Neural crest cell (in vitro differentiated cells): ENCODE data around the gene TICAM2. TPM values are rescaled to one million over a fixed set of nuclear protein-coding genes. Genes with fewer than 3 reads are reported as not detected.

Experiments
- DNase-seq: peaks from one replicate; pipeline ENCODE4 v3.0.0; 2021; ENCODE audit warnings: low read depth, mixed read lengths, low spot score
- H3K27ac Mint-ChIP-seq: one replicate; pipeline ENCODE4 v1.8.0; 2021; ENCODE audit warnings: mild to moderate bottlenecking, mixed read lengths; ENCODE audit not compliant: unreplicated experiment
- H3K27me3 Mint-ChIP-seq: 2 replicates; pipeline ENCODE4 v1.8.0; 2021; ENCODE audit warnings: low read depth, mild to moderate bottlenecking, mixed read lengths
- H3K36me3 Mint-ChIP-seq: 2 replicates; pipeline ENCODE4 v1.8.0; 2021; ENCODE audit warnings: low read depth, mild to moderate bottlenecking, mixed read lengths
- H3K4me1 Mint-ChIP-seq: 2 replicates; pipeline ENCODE4 v1.8.0; 2021; ENCODE audit warnings: mixed read lengths
- H3K4me3 Mint-ChIP-seq: one replicate; pipeline ENCODE4 v1.8.0; 2021; ENCODE audit warnings: mild to moderate bottlenecking, mixed read lengths
- H3K9me3 Mint-ChIP-seq: 2 replicates; pipeline ENCODE4 v1.8.0; 2021; ENCODE audit warnings: mixed read lengths
- CTCF ChIP-seq: fragments of 200-600 bp; sonication (generic); conservative IDR thresholded peaks from 2 replicates; pipeline ENCODE4 v1.5.0; 2021; ENCODE audit warnings: antibody characterized with exemption, mild to moderate bottlenecking
- total RNA-seq: library from RNA; stranded (reverse); gene quantifications from 2 replicates; pipeline ENCODE4 v1.2.1, GENCODE V29; 2021

Gene TICAM2
- total RNA-seq, 1 donor from 2014 or later: 1.9 TPM

DNA sequence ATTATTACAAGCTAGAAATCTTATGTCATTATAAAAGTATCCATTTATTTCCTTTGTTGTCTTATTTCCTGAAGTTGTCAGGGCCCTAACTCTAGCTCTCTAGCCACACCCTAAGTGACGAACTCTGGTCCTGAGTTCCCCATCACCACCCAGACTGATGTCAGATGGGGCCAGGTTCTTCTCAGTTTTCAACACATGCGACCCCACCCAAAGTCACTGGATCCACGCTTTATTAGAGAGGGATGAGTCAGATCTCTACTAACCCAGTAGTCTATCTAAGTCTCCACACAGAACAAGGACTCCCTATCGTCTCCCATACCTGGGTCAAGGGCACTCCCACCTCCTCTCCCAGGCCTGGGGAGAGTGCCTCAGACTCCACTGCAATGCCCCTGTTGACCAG lies 50.9 kb downstream of the TICAM2 start:
- Mint-ChIP-seq H3K4me1 (no peaks in the 10 kb centered on the region), H3K9me3 (no peaks in the 10 kb centered on the region), H3K27me3 (peaks cover 12% of the 10 kb centered on the region), H3K36me3 (no peaks in the 10 kb centered on the region), H3K4me3 (no peak overlapping the region), H3K27ac (no peak overlapping the region)
- DNase-seq: no peak
- no peak for TF ChIP-seq CTCF

DNA sequence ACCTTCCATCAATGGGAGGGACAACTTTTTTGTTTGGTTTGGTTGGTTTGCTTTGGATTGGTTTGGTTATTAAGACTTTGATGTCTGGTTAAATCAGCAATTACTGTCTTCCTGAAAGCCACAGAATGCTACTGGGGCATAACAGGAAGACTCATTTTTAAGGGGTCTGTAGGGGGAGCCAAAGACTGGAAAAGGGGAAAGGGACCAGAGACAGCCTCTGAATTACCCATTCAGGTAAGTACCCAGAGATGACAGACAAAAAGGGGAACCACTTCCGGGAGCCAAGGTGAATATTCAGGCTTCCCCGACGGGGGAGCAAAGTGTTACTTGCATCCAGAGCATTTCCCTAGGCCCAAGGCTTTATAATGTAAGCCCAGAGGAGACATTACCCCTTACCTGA lies 53.1 kb downstream of the TICAM2 start:
- Mint-ChIP-seq H3K36me3 (peaks cover 4% of the 10 kb centered on the region), H3K27me3 (peaks cover 12% of the 10 kb centered on the region), H3K9me3 (no peaks in the 10 kb centered on the region), H3K4me1 (no peaks in the 10 kb centered on the region), H3K27ac (no peak overlapping the region), H3K4me3 (peak overlapping the region; percentile 42)
- no peak for DNase-seq
- peak; percentile 38 for TF ChIP-seq CTCF

- no peak for DNase-seq
- no peak for TF ChIP-seq CTCF
- peaks cover 4% of the 10 kb centered on the region for H3K36me3 Mint-ChIP-seq
- peak overlapping the region; percentile 42 for H3K4me3 Mint-ChIP-seq
- H3K27ac Mint-ChIP-seq: no peak overlapping the region
- no peaks in the 10 kb centered on the region for H3K9me3 Mint-ChIP-seq
- no peaks in the 10 kb centered on the region for H3K4me1 Mint-ChIP-seq
- peaks cover 12% of the 10 kb centered on the region for H3K27me3 Mint-ChIP-seq
Measured at GRCh38 chr5:115548683-115549082, 53.6 kb downstream of the TICAM2 start.

DNA sequence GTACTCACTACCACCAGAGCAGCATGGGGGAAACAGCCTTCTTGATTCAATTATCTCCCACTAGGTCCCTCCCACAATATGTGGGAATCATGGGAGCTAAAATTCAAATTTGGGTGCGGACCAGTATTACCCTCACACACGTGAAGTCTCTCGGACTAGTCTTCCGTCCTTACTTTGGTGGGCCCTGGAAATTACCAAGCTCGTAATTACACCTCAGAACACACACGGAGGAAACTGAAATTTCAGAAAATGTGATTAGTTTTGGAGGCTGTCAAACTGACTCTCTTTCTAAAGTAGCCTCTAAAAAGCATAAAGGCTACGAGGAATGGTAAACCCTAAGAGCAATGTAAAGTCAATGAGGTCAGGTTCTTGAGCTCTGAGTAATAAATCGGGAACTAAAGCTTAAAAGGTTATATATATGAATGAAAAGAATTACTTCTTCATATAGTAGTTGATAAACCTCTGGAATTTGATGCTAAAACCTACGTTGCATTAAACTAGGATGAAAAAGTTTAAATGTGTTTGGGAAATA lies 56.9 kb downstream of the TICAM2 start:
- peak overlapping the region; percentile 99 for H3K4me3 Mint-ChIP-seq
- peaks cover 30% of the 10 kb centered on the region for H3K4me1 Mint-ChIP-seq
- TF ChIP-seq CTCF: no peak
- no peak overlapping the region for H3K27ac Mint-ChIP-seq
- DNase-seq: no peak
- peaks cover 6% of the 10 kb centered on the region for H3K27me3 Mint-ChIP-seq
- H3K9me3 Mint-ChIP-seq: no peaks in the 10 kb centered on the region
- H3K36me3 Mint-ChIP-seq: peaks cover 8% of the 10 kb centered on the region

GRCh38 chr5:115544436-115545350 lies 57.6 kb downstream of the TICAM2 start, which contains the start of gene FEM1C:
Gene FEM1C, minus strand, starts transcription at chr5:115544775. Its CDS starts 1,282 bp downstream, at chr5:115543493.
- H3K4me1 Mint-ChIP-seq: peaks cover 37% of the 10 kb centered on the region
- peak; percentile 93 for DNase-seq
- H3K4me3 Mint-ChIP-seq: peak within 1 kb of the TSS; percentile 99
- peaks cover 14% of the 10 kb centered on the region for H3K36me3 Mint-ChIP-seq
- H3K9me3 Mint-ChIP-seq: no peaks in the 10 kb centered on the region
- peak within 1 kb of the TSS; percentile 99 for H3K27ac Mint-ChIP-seq
- TF ChIP-seq CTCF: no peak
- H3K27me3 Mint-ChIP-seq: peaks cover 4% of the 10 kb centered on the region
